ENCODE results near the gene CALCOCO1. TPM values are rescaled to one million over a fixed set of nuclear protein-coding genes. Genes with fewer than 3 reads are reported as not detected.

CALCOCO1 gene
- total RNA-seq, 1 donor from 2014 or later: 212 TPM

DNA sequence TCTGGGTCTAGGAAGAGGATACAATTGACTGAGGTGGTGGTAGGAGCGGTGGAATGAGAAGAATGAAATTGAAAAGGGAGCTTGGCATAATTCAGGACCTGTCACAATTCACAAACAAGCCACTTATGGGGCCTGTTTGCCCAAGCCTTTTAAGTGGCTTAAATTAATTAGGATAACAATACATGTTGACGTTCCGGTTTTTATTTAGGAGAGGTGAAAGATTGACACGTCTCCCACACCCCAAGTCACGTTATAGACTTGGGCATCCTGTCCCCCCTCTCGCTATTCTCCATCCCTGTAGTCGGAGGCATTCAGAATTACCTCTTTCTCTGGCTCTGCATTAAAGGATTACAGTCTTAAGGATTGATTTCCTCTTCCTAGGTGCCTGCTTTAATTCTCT is 954 bp upstream of the CALCOCO1 start:
- peaks cover 19% of the 10 kb centered on the region for H3K36me3 ChIP-seq
- intact Hi-C loops (cut with DNase I): no loop called here
- no peak for DNase-seq
- H3K9me3 ChIP-seq: no peaks in the 10 kb centered on the region
- no peak for ATAC-seq
- peaks cover 26% of the 10 kb centered on the region for H3K4me1 ChIP-seq
- peak overlapping the region; percentile 75 for H3K4me3 ChIP-seq
- H3K27me3 ChIP-seq (ENCODE audit: low read depth): no peaks in the 10 kb centered on the region
- TF ChIP-seq, protein P1, sequence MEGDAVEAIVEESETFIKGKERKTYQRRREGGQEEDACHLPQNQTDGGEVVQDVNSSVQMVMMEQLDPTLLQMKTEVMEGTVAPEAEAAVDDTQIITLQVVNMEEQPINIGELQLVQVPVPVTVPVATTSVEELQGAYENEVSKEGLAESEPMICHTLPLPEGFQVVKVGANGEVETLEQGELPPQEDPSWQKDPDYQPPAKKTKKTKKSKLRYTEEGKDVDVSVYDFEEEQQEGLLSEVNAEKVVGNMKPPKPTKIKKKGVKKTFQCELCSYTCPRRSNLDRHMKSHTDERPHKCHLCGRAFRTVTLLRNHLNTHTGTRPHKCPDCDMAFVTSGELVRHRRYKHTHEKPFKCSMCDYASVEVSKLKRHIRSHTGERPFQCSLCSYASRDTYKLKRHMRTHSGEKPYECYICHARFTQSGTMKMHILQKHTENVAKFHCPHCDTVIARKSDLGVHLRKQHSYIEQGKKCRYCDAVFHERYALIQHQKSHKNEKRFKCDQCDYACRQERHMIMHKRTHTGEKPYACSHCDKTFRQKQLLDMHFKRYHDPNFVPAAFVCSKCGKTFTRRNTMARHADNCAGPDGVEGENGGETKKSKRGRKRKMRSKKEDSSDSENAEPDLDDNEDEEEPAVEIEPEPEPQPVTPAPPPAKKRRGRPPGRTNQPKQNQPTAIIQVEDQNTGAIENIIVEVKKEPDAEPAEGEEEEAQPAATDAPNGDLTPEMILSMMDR (IDR thresholded peaks at IDR 0.05): no peak
- peak overlapping the region; percentile 51 for H3K27ac ChIP-seq

DNA sequence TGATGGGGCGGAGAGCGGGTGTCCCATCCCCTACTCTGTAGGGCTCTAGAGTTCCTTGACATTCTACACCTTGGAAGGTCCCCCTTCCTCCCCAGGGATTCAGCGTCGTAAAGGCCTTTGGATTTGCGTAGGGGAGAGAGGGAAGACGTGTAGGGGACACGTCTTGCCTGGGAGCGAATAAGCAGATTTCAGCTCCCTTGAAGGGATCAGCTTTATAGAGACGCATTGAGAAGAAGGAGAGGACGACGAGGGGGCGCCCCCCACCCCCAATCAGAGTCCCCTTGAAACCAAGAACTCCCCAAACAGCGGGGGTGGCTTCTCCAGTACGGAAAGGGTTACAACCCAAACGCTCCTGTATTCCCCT is 324 bp downstream of the CALCOCO1 start:
- Histone ChIP-seq H3K4me3 (peak overlapping the region; percentile 75), H3K9me3 (no peaks in the 10 kb centered on the region), H3K27me3 (ENCODE audit: low read depth) (no peaks in the 10 kb centered on the region), H3K4me1 (peaks cover 26% of the 10 kb centered on the region), H3K27ac (peak overlapping the region; percentile 80), H3K36me3 (peaks cover 32% of the 10 kb centered on the region)
- intact Hi-C loops (cut with DNase I): no loop called here
- TF ChIP-seq, protein P1 (IDR thresholded peaks at IDR 0.05): no peak
- ATAC-seq (peak; percentile 0 to 16), DNase-seq (no peak)

DNA sequence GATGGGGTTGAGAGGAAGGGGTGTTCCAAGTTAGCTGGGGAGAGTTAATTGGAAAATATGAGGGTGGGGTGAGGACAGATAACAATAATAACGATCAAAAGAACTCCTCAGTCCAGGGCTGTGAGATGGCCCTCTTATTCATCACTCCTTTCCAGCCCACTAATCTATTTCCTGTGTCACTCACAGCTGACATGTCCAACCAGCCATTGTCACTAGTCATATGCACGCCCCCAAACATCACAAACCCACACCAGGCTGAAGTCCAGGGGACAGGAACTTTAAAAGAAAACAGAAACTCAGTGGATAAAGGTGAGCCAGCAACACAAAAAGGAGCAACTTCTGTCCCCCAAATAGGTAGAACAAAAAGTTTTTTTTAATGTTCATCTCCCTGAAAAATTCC is 911 bp downstream of the CALCOCO1 start:
- TF ChIP-seq, protein P1 (IDR thresholded peaks at IDR 0.05): no peak
- no peak for ATAC-seq
- peaks cover 38% of the 10 kb centered on the region for H3K36me3 ChIP-seq
- H3K27ac ChIP-seq: peak overlapping the region; percentile 80
- peaks cover 26% of the 10 kb centered on the region for H3K4me1 ChIP-seq
- H3K27me3 ChIP-seq (ENCODE audit: low read depth): no peaks in the 10 kb centered on the region
- intact Hi-C loops (cut with DNase I): no loop called here
- H3K4me3 ChIP-seq: peak overlapping the region; percentile 75
- DNase-seq: no peak
- no peaks in the 10 kb centered on the region for H3K9me3 ChIP-seq

DNA sequence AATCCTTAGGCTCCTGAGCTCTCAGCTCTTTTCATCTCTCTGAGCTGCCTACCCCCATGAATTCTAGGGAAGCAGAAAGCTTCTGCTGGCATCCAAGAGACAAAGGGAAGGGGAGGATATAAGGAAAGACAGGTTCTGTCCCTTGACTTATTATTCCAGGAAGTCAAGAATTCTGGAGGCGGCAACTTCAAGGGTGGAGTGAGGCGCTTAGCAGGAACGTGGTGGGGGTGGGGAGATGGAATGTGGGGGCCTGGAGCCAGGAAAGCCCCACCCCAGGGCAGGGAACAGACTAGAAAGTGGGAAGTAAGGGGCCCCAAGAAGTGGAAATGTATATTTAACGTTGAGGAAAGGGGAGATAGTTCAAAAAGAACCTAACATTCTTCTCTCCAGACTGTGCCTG is 1.4 kb downstream of the CALCOCO1 start:
- ATAC-seq (no peak), DNase-seq (no peak)
- TF ChIP-seq, protein P1 (IDR thresholded peaks at IDR 0.05): no peak
- no peaks in the 10 kb centered on the region for H3K9me3 ChIP-seq
- peaks cover 26% of the 10 kb centered on the region for H3K4me1 ChIP-seq
- no peak overlapping the region for H3K27ac ChIP-seq
- peak overlapping the region; percentile 75 for H3K4me3 ChIP-seq
- no peaks in the 10 kb centered on the region for H3K27me3 ChIP-seq (ENCODE audit: low read depth)
- H3K36me3 ChIP-seq: peaks cover 43% of the 10 kb centered on the region
- intact Hi-C loops (cut with DNase I): no loop called here

- TF ChIP-seq, protein P1 (IDR thresholded peaks at IDR 0.05): no peak
- Histone ChIP-seq H3K36me3 (peaks cover 76% of the 10 kb centered on the region), H3K27ac (no peak overlapping the region), H3K4me3 (no peak overlapping the region), H3K4me1 (peaks cover 17% of the 10 kb centered on the region), H3K9me3 (no peaks in the 10 kb centered on the region), H3K27me3 (ENCODE audit: low read depth) (no peaks in the 10 kb centered on the region)
- intact Hi-C loops (cut with DNase I): no loop called here
- DNase-seq (no peak), ATAC-seq (no peak)
Observed at GRCh38 chr12:53722450-53723041, 4.7 kb downstream of the CALCOCO1 start.
